NOMO-1 (cell line): ENCODE measurements around the gene CCDC77.
A peak's percentile ranks its signal among the peaks of the same experiment; 100 is the strongest.

ENCODE experiments used
- DNase-seq, 2 experiments: peaks; one replicate each; lab custom pipeline; 2025; ENCODE audit not compliant: unreplicated experiment in 2 of 2; lab: John Stamatoyannopoulos, UW

Gene CCDC77

GRCh38 chr12:450438-450837 is 49.0 kb downstream of the CCDC77 start:
- DNase-seq: no peak

- DNase-seq: no peak
Measured at GRCh38 chr12:452667-453210, 51.3 kb downstream of the CCDC77 start.

GRCh38 chr12:454833-455232 is 53.4 kb downstream of the CCDC77 start:
- DNase-seq: no peak

GRCh38 chr12:455821-456220 is 54.4 kb downstream of the CCDC77 start:
- DNase-seq: no peak

GRCh38 chr12:457676-458075 is 56.2 kb downstream of the CCDC77 start:
- no peak for DNase-seq

- no peak for DNase-seq
Measured at GRCh38 chr12:459050-459429, 57.6 kb downstream of the CCDC77 start.

GRCh38 chr12:459430-460258 is 58.2 kb downstream of the CCDC77 start, which contains the start of gene B4GALNT3:
B4GALNT3 (plus strand) TSS chr12:459939; CDS start chr12:460377, 438 bp downstream.
- no peak for DNase-seq

- no peak for DNase-seq
Measured at GRCh38 chr12:460261-461230, 59.1 kb downstream of the CCDC77 start.

- no peak for DNase-seq
Measured at GRCh38 chr12:461425-461824, 60.0 kb downstream of the CCDC77 start.

GRCh38 chr12:462936-463705 is 61.7 kb downstream of the CCDC77 start:
- no peak for DNase-seq

GRCh38 chr12:464484-465267 is 63.2 kb downstream of the CCDC77 start:
- no peak for DNase-seq

GRCh38 chr12:466039-466438 is 64.6 kb downstream of the CCDC77 start:
- no peak for DNase-seq

- DNase-seq: no peak
Measured at GRCh38 chr12:466762-467161, 65.3 kb downstream of the CCDC77 start.

GRCh38 chr12:467591-467990 is 66.1 kb downstream of the CCDC77 start:
- peak in 1 of 2 experiments; percentile 26 for DNase-seq

GRCh38 chr12:468671-469389 is 67.4 kb downstream of the CCDC77 start:
- DNase-seq: no peak

- DNase-seq: no peak
Measured at GRCh38 chr12:470133-470532, 68.7 kb downstream of the CCDC77 start.

- no peak for DNase-seq
Measured at GRCh38 chr12:473198-473597, 71.8 kb downstream of the CCDC77 start.

GRCh38 chr12:473863-474577 is 72.6 kb downstream of the CCDC77 start:
- no peak for DNase-seq
